HG03064 (cell line): ENCODE results near the gene COMMD4.
"Not testable (repeated sequence)": the region's sequence is repeated elsewhere in the genome, so short reads cannot be mapped to it uniquely, and the experiment has no call there.

Experiments used
- ATAC-seq: cut with Tn5 transposase; IDR thresholded peaks from one replicate; pipeline ENCODE4 v1.9.1; 2021; ENCODE audit warnings: low read depth; ENCODE audit not compliant: unreplicated experiment

COMMD4 gene

DNA sequence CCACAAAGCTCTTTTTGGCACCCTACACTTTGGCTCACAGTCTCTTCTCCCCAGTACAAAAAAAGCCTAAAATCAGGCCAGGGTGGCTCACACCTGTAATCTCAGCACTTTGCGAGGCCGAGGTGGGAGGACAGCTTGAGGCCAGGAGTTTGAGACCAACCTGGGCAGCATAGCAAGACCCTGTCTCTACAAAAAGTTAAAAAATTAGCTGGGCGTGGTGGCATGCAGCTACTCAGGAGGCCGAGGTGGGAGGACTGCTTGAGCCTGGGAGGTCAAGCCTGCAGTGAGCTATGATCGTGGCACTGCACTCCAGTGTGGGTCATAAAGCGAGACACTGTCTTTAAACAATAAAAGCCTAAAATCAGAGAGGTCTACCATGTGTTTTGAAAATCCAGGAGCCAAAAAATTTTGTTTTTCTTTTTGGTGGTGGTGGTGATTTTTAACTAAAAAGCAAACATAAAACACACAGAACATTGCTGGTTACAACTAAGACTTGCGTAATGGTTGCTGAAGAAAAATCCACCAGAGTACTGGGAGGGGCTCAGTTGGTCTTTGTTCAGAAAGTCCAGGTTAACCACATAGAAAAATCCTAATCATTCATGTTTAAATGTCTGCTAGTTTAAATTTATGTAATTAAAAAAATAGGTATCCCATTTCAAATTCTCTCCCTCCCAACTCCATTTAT lies 34.2 kb downstream of the COMMD4 start:
- ATAC-seq: no peak

DNA sequence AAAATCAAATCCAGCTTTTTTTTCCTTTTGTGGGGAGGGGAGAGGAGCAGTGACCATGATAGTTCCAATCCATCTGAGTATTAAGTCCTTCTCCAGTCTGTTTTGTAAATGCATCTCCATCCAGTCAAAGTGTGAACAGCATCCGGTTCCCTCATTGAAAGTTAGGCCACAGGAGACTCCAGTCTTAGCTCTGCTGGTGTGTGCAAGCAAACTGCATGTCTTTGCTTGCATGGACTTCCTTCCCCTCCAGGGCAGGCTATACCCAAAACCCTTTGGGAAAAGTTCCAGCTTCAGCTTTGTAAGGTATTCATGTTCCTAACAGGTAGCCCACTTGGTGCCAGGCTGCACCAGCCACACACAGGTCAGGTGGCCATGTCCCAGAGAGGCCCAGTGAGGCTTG lies 35.6 kb downstream of the COMMD4 start:
- no peak for ATAC-seq

- no peak for ATAC-seq
Observed at GRCh38 chr15:75371901-75372688, 36.2 kb downstream of the COMMD4 start.

DNA sequence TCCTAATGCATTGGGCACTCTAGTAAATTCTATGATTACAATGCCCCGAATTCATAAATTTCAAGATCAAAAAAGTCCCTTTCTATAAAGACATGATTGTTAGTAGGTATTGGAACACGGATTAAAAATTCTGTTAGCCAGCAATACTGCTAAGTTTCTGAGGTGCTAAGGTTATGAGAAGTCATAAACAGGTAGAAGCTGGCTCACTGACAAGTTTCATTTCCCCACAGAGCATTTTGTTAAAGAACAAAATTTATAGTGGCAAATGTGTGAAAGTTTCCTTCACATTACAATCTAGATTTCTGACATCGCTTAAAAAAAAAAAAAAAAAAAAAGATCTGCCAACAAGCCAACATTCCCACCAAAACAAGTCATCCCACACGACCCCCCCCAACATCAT lies 44.9 kb downstream of the COMMD4 start:
- ATAC-seq: no peak

DNA sequence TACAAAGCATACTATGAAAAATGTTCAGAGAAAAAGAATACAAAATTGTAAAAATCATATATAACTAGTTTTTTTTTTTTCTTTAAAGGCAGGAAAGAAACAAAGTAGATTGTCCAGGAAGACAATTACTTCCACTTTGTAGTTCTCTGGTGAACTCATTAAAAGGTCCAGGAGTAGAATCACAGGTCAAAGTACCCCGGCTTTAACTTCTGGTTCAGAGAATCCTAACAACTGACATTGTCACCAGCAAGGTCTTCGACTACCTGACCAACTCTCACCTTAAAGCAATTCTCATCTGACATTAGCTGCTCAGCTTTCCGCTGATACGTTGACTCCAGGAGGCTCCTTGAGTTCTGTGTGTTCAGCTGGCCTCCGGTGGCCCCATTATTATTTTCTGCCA lies 48.1 kb downstream of the COMMD4 start:
- ATAC-seq: not testable (repeated sequence)
